Measurements from ENCODE around the gene EXOC2.

Gene EXOC2

DNA sequence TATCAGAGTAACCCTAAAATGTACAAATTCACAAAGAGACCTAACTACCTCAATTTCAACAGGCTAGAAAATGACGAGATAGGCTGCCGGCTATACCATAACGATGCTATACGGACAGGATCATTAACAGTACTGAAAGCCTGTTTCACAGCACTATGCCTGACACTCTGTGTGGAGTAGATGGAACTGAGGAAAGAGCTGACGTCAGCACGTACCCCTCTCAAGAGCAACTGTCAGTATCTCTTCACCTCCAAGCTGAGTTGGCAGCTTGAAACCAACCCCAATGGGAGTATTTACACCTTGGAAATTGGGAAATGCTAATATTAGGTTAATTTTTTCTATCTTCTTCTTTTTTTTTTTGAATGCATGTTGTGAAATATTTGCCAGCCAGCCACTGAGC lies 89.7 kb downstream of the EXOC2 start:
- H3K4me3 ChIP-seq (ENCODE audit: low read depth, low read length) = no peak overlapping the region
- TF ChIP-seq, protein P1, sequence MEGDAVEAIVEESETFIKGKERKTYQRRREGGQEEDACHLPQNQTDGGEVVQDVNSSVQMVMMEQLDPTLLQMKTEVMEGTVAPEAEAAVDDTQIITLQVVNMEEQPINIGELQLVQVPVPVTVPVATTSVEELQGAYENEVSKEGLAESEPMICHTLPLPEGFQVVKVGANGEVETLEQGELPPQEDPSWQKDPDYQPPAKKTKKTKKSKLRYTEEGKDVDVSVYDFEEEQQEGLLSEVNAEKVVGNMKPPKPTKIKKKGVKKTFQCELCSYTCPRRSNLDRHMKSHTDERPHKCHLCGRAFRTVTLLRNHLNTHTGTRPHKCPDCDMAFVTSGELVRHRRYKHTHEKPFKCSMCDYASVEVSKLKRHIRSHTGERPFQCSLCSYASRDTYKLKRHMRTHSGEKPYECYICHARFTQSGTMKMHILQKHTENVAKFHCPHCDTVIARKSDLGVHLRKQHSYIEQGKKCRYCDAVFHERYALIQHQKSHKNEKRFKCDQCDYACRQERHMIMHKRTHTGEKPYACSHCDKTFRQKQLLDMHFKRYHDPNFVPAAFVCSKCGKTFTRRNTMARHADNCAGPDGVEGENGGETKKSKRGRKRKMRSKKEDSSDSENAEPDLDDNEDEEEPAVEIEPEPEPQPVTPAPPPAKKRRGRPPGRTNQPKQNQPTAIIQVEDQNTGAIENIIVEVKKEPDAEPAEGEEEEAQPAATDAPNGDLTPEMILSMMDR (IDR thresholded peaks at IDR 0.05; ENCODE audit: low read depth, low read length) = no peak

DNA sequence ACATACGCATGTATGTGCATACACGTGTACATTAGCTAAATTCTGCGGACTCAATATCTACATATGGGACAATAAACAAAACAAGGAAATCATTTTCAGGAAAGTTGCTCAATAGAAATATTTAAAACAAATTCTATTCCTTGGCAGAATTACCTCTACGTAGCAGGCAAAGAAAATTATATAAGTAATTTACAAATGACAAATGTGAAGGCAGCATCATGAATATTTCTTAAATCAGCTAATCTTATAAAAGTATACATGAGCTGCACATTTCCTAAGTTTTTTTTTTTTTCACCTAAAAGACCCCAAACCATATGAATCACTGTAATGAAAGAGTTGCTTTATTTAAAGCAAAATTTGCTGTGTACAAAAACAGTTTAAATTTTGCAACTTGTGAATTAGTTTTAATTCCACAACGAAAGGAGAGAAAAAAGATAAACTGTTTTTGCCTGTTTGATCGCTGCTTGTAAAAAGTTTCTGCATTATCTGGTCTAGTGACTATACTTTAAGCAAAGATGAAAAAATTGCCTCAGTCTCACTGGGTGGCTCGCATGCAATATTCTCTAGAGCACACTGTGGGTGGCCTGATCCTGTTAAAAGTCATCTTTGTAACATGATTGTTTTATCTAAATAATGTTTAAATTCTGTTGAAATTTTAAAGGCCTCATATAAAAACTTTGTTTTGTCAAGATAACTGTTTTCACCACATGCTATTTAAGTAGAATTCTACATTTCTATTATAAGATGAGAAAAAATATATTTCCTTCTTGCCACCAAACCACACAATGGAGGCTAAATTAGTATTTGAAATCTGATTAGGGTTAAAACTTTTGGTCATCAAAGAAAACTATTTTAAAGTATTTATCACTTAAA lies 93.1 kb downstream of the EXOC2 start:
- TF ChIP-seq, protein P1 (IDR thresholded peaks at IDR 0.05; ENCODE audit: low read depth, low read length) = no peak
- no peak overlapping the region for H3K4me3 ChIP-seq (ENCODE audit: low read depth, low read length)

DNA sequence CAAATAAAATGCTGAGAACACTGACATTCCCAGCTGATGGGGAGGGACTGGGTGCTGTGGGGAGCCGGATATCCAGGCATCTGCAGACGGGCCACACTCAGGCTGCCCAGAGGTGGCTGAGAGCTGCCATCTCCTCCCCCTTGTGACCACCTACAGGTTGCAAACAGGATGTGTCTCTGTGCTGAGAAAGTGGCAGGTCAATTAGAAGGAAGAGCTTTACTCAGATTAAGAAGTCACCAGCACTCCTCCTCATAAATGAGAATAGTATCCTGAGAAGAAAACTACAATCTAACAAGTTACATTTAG lies 99.1 kb downstream of the EXOC2 start:
- TF ChIP-seq, protein P1 (IDR thresholded peaks at IDR 0.05; ENCODE audit: low read depth, low read length) = no peak
- no peak overlapping the region for H3K4me3 ChIP-seq (ENCODE audit: low read depth, low read length)

DNA sequence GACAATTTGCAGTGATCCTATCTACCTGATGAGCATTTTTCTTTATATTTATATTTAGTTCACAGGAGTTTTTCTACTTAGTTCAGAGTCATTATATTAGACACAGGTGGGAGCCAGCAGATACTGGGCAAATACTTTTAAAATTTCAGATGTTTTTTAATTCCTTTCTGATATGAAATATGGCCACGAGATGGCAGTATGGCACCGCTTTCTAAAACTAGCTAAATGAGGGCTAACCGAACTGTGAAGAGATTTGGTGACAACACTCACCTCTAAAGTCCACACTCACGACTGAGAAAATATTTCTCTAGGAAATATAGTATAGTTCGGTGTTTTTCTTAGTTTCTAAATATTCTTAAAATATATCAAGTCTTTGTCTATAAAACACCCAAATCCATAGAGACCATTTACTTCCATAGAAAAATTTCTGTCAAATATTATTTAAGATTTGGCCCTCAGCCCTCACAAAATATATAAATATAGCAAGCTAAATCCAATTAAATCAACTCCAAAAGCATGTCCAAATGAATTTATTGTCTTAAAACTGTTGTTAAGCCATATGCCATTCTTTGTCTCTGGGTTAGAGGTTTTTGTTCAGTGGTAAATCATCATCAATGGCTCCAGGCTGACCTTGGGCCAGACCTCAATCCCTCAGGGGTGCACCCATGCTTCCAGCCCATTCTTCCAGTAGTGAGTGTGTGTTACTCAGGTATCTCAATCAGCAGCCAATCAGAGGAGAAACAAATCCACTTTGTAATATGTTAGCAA lies 99.6 kb downstream of the EXOC2 start:
- no peak overlapping the region for H3K4me3 ChIP-seq (ENCODE audit: low read depth, low read length)
- TF ChIP-seq, protein P1 (IDR thresholded peaks at IDR 0.05; ENCODE audit: low read depth, low read length) = no peak

DNA sequence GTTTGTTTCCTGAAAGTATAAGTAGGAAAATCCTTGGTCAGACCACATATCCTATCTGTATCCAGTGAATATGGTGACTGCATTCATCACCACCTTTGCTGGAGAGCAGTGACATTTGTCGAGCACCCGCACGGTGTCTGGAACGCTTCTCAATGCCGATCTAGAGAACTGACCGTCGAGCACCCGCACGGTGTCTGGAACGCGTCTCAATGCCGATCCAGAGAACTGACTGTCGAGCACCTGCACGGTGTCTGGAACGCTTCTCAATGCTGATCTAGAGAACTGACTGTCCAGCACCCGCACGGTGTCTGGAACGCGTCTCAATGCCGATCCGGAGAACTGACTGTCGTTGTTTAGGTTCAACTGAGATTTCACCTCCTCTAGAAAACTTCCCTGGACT lies 103.8 kb downstream of the EXOC2 start:
- H3K4me3 ChIP-seq (ENCODE audit: low read depth, low read length) = no peak overlapping the region
- TF ChIP-seq, protein P1 (IDR thresholded peaks at IDR 0.05; ENCODE audit: low read depth, low read length) = no peak

DNA sequence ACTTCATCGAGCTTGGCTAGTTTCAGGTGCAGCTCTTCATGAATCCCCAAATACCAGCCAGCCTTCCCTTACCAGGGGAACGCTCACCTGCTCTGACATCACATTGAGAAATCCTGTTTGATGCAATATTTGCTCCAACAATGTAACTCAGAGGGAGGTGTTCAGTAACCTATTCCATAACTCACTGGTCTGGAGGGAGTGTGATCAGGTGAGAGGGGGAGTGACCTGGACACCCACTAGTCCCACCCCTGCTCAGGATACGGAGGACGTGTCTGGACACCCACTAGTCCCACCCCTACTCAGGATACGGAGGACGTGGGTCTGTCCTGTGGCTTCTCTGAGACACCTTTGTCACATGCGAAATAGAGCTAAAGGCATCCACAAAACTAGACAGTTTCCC lies 106.4 kb downstream of the EXOC2 start:
- H3K4me3 ChIP-seq (ENCODE audit: low read depth, low read length) = no peak overlapping the region

More for the DNA sequence above, 106.4 kb downstream of the EXOC2 start:
- TF ChIP-seq, protein P1 (IDR thresholded peaks at IDR 0.05; ENCODE audit: low read depth, low read length) = no peak

Measured in WI38 (cell line).